GM21529 (cell line): ENCODE measurements around the gene PHF5A.

Experiments used
- ATAC-seq: cut with Tn5 transposase; IDR thresholded peaks from one replicate; pipeline ENCODE4 v1.9.1; 2021; ENCODE audit not compliant: unreplicated experiment

The PHF5A gene

GRCh38 chr22:41417622-41418390, 50.7 kb downstream of the PHF5A start:
- no peak for ATAC-seq

GRCh38 chr22:41415554-41415953, 52.9 kb downstream of the PHF5A start:
- no peak for ATAC-seq

- ATAC-seq = no peak
These were observed 57.3 kb downstream of the PHF5A start for GRCh38 chr22:41411021-41411851.

- no peak for ATAC-seq
These were observed 58.2 kb downstream of the PHF5A start for GRCh38 chr22:41410311-41410751.
